Liver (tissue), 9 donors: ENCODE results near the gene MLLT10. TPM values are rescaled to one million over a fixed set of nuclear protein-coding genes. Genes with fewer than 3 reads are reported as not detected.

Source experiments
- DNase-seq: peaks from one replicate; pipeline ENCODE4 v3.0.0-alpha.2; 2017; ENCODE audit warnings: low spot score
- H3K27ac ChIP-seq, 2 donors: one replicate each; pipeline ENCODE4 v1.7.0; 2013; ENCODE audit warnings: inconsistent platforms in 2 of 2, low read length in 2 of 2, control low read depth in 1 of 2, low read depth in 1 of 2, mild to moderate bottlenecking in 1 of 2
- H3K27me3 ChIP-seq, 4 donors: one replicate each; pipeline versions ENCODE4 v1.6.1 to v1.7.0; 2013; ENCODE audit warnings: low read length in 3 of 4, inconsistent platforms in 1 of 4, mild to moderate bottlenecking in 1 of 4, moderate library complexity in 1 of 4; ENCODE audit not compliant: control insufficient read depth in 4 of 4, insufficient read depth in 4 of 4
- H3K36me3 ChIP-seq, 4 donors: one replicate each; pipeline versions ENCODE4 v1.6.1 to v1.7.0; 2013; ENCODE audit warnings: low read length in 3 of 4, mild to moderate bottlenecking in 3 of 4, low read depth in 1 of 4, moderate library complexity in 1 of 4; ENCODE audit not compliant: control insufficient read depth in 4 of 4, insufficient read depth in 3 of 4
- H3K4me1 ChIP-seq, 4 donors: one replicate each; pipeline versions ENCODE4 v1.6.1 to v1.7.0; 2013; ENCODE audit warnings: low read length in 3 of 4, mild to moderate bottlenecking in 3 of 4, moderate library complexity in 1 of 4; ENCODE audit not compliant: control insufficient read depth in 4 of 4, insufficient read depth in 4 of 4
- H3K4me3 ChIP-seq, 3 donors: one replicate each; pipeline versions ENCODE4 v1.6.1 to v1.7.0; 2013; ENCODE audit warnings: low read length in 3 of 3, control low read depth in 1 of 3, low read depth in 1 of 3, mild to moderate bottlenecking in 1 of 3
- H3K9ac ChIP-seq, 2 donors: one replicate each; pipeline ENCODE4 v1.7.0; 2013; ENCODE audit warnings: low read length in 2 of 2, mild to moderate bottlenecking in 2 of 2, moderate library complexity in 2 of 2, control low read depth in 1 of 2, low read depth in 1 of 2
- H3K9me3 ChIP-seq, 4 donors: one replicate each; pipeline versions ENCODE4 v1.6.1 to v1.7.0; 2013; ENCODE audit warnings: low read length in 3 of 4; ENCODE audit not compliant: control insufficient read depth in 4 of 4
- EGR1 ChIP-seq, 2 donors: IDR thresholded peaks; 2 replicates each; pipeline ENCODE4 v1.6.1; 2016 to 2018; ENCODE audit warnings: antibody characterized with exemption in 2 of 2, low read depth in 2 of 2
- FOXA1 ChIP-seq: IDR thresholded peaks from 2 replicates; pipeline ENCODE4 v1.6.1; 2016; ENCODE audit warnings: antibody characterized with exemption
- GABPA ChIP-seq, 2 donors: IDR thresholded peaks in 1 of 2; conservative IDR thresholded peaks in 1 of 2; 2 replicates each; pipeline ENCODE4 v1.6.1; 2016; ENCODE audit warnings: antibody characterized with exemption in 2 of 2, mild to moderate bottlenecking in 1 of 2, moderate library complexity in 1 of 2
- HNF4G ChIP-seq: IDR thresholded peaks from 2 replicates; pipeline ENCODE4 v1.6.1; 2016; ENCODE audit warnings: antibody characterized with exemption
- JUND ChIP-seq, 2 donors: IDR thresholded peaks; 2 replicates each; pipeline ENCODE4 v1.6.1; 2016; ENCODE audit warnings: antibody characterized with exemption in 2 of 2
- NR2F2 ChIP-seq: IDR thresholded peaks from 2 replicates; pipeline ENCODE4 v1.6.1; 2016; ENCODE audit warnings: antibody characterized with exemption
- RAD21 ChIP-seq, 2 donors: IDR thresholded peaks; 2 replicates each; pipeline ENCODE4 v1.6.1; 2016; ENCODE audit warnings: antibody characterized with exemption in 2 of 2, mild to moderate bottlenecking in 2 of 2
- REST ChIP-seq: IDR thresholded peaks from 2 replicates; pipeline ENCODE4 v1.6.1; 2016; ENCODE audit warnings: antibody characterized with exemption, mild to moderate bottlenecking
- RXRA ChIP-seq, 2 donors: IDR thresholded peaks; 2 replicates each; pipeline ENCODE4 v1.6.1; 2017 to 2018; ENCODE audit warnings: antibody characterized with exemption in 2 of 2, mild to moderate bottlenecking in 1 of 2
- SP1 ChIP-seq: IDR thresholded peaks from 2 replicates; pipeline ENCODE4 v1.6.1; 2018; ENCODE audit warnings: antibody characterized with exemption, mild to moderate bottlenecking
- TAF1 ChIP-seq: conservative IDR thresholded peaks from 2 replicates; pipeline ENCODE4 v1.6.1; 2016; ENCODE audit warnings: antibody characterized with exemption, mild to moderate bottlenecking
- YY1 ChIP-seq: IDR thresholded peaks from 2 replicates; pipeline ENCODE4 v1.6.1; 2016; ENCODE audit warnings: antibody characterized with exemption, mild to moderate bottlenecking
- WGBS: extraction: QIAGEN DNeasy Blood & Tissue Kit; methylation state at CpG from one replicate; pipeline ENCODE4 v1.1.7; 2013; 5-methylcytosine and 5-hydroxymethylcytosine counted together
- polyA plus RNA-seq, 2 donors: library from polyadenylated mRNA; stranded (reverse) in 1 of 2; unstranded in 1 of 2; fragments of 200-250 nt in 1 of 2; fragments of >200 nt in 1 of 2; fragmentation: Nextera tagmentation in 1 of 2; extraction: Ambion mirVana in 1 of 2; gene quantifications; one replicate each; pipeline versions ENCODE4 v1.2.1 to v1.2.3, GENCODE V29; 2013 to 2015
- total RNA-seq, 2 donors: library from RNA; depleted of rRNA; stranded (reverse); fragments of >200 nt; gene quantifications; one replicate each; pipeline ENCODE4 v1.2.3, GENCODE V29; 2014
- TF ChIP-seq, protein P1 (sequence below): IDR thresholded peaks from 2 replicates; pipeline ENCODE4 v1.6.1; 2016; ENCODE audit warnings: antibody characterized with exemption
- donor health status: healthy.
- donor health status: healthy.
- donor health status: healthy.
- donor health status: healthy.
- donor health status: healthy.

The MLLT10 gene
- total and polyA plus RNA-seq, 4 donors: 11.9 to 47.4 (median 22.6) TPM

DNA sequence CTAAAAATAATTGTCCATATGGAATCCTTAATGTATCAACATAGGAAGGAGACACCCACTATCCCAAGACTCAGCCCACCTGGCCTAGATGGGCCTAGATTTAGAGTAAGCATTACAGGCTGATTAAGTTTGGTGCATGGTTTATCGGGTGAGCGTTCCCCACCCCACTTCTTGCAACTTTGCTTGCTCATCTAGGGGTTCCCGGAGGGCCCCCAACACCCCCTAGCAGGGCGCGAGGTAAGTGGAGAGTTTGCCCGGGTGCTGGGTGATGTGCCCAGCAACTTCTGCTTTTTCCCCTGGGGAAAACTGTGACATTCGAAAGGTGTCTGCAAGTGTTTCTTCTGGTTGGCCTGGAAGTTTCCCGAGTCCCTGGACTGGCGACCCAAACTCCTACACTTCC lies 40.2 kb upstream of the MLLT10 start:
- Histone ChIP-seq H3K4me1 (peaks cover 0 to 35% (median 22%) of the 10 kb centered on the region in 4 donors), H3K27me3 (no peaks in the 10 kb centered on the region), H3K27ac (no peak overlapping the region), H3K9me3 (no peaks in the 10 kb centered on the region), H3K36me3 (no peaks in the 10 kb centered on the region), H3K4me3 (peak overlapping the region in 2 of 3 donors; percentile 77 to 81), H3K9ac (no peak overlapping the region)
- no peak for TF ChIP-seq JUND (IDR thresholded peaks at IDR 0.05)
- TF ChIP-seq GABPA (IDR thresholded peaks at IDR 0.05 in 1 of 2, conservative IDR thresholded peaks at IDR 0.05 in 1 of 2): no peak
- TF ChIP-seq RXRA (IDR thresholded peaks at IDR 0.05): no peak
- TF ChIP-seq RAD21 (IDR thresholded peaks at IDR 0.05): no peak
- TF ChIP-seq SP1: no peak
- no peak for TF ChIP-seq EGR1 (IDR thresholded peaks at IDR 0.05; ENCODE audit: low read depth in 2 of 2)
- TF ChIP-seq HNF4G: no peak
- TF ChIP-seq YY1: no peak
- TF ChIP-seq, protein P1, sequence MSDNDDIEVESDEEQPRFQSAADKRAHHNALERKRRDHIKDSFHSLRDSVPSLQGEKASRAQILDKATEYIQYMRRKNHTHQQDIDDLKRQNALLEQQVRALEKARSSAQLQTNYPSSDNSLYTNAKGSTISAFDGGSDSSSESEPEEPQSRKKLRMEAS: no peak
- TF ChIP-seq NR2F2: no peak
- TF ChIP-seq FOXA1: no peak
- no peak for TF ChIP-seq REST
- DNase-seq: no peak
- 68% methylated on average over 9 of the region's 9 CpGs for WGBS

DNA sequence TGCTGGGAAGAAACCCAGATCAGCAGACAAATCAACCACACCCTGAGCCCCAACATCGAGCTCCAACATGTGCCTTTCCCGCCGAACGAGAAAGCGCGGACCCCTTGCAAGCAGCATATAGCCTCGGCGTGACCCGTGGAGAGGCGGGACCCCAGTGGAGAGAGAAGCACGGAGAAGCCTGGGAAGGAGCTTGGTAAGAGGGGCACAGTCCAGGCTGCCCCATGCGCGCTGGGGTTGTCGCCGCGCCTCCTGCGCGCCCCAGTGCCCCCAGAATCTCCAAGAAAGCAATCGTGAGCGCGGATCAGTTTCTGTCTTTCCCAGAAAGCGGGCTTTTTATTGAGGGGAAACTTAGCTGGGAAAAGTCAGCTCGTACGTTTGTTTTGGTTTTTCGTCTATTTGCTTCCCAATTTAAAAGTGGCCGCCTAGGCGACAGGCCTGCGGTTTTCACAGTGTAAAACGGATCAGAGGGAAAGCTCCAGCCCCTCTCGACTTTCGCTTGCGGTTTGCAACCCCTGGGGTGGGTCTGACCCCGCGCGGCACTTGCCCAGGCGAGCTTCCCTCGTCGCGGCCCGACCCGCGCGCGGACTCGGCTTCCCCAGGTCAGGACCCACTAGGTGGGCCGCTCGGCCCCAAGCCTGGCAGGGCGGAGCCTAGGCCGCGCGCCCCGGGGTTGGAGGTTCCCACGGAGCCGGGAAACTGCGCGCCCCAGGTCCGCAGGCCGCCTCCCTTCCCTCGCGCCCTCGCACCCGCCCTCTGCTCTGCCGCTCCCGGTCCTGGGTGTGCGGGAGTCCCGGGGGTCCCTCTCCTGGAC lies 39.6 kb upstream of the MLLT10 start:
- Histone ChIP-seq H3K27ac (peak overlapping the region; percentile 44 to 62), H3K4me3 (peak overlapping the region; percentile 77 to 81 (median 80)), H3K27me3 (no peaks in the 10 kb centered on the region), H3K9me3 (no peaks in the 10 kb centered on the region), H3K36me3 (no peaks in the 10 kb centered on the region), H3K9ac (peak overlapping the region; percentile 61 to 71), H3K4me1 (peaks cover 0 to 41% (median 26%) of the 10 kb centered on the region in 4 donors)
- TF ChIP-seq GABPA (IDR thresholded peaks at IDR 0.05 in 1 of 2, conservative IDR thresholded peaks at IDR 0.05 in 1 of 2) (no peak), RAD21 (IDR thresholded peaks at IDR 0.05) (peak in 1 of 2 donors; percentile 45)
- peak; percentile 55 for DNase-seq
- 10% methylated on average over 66 of the region's 66 CpGs for WGBS

DNA sequence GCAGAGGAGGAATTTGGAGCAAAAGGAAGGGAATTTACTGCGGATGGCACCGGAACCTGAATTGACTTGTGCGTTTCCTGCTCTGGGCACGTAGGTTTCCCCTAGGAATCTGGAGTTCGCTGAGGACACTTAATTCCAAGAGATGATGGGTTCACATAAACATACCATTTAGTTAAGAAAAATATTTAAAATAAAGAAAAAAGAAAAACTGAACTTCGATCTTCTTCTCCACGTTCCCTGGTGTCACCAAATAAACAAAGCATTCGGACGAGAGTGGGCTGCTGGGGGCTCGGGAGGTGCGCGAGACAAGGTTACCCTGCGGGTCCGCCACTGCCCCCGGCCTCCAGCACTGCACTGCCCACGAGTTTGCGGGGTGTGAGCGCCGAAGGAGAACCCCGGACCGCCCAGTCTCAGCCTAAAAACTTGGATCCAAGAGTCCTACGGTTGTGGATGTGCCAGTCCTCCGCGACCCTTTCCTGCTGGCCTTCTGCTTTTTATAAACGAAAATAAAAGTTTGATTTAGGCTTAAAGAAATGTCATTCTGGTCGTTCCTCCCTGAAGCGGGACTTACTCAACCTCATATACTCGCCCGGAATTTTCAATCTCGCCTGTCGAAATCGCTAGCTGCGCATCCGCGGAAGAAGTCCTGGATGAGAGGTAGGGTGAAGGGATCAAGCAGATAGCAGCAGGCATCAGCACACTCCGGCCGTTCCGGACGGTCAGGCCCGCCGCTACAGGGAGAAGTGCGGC lies 38.9 kb upstream of the MLLT10 start:
- WGBS: under 1% methylated on average over 42 of the region's 42 CpGs
- TF ChIP-seq NR2F2 (no peak), EGR1 (IDR thresholded peaks at IDR 0.05; ENCODE audit: low read depth in 2 of 2) (no peak), REST (no peak), TAF1 (no peak), RXRA (IDR thresholded peaks at IDR 0.05) (no peak)
- H3K27ac ChIP-seq: peak overlapping the region; percentile 44 to 62
- H3K27me3 ChIP-seq: no peaks in the 10 kb centered on the region
- peaks cover 0 to 48% (median 30%) of the 10 kb centered on the region in 4 donors for H3K4me1 ChIP-seq
- no peaks in the 10 kb centered on the region for H3K36me3 ChIP-seq
- no peak for DNase-seq
- peak overlapping the region; percentile 77 to 81 (median 80) for H3K4me3 ChIP-seq
- H3K9ac ChIP-seq: peak overlapping the region; percentile 61 to 71
- H3K9me3 ChIP-seq: no peaks in the 10 kb centered on the region
